OCI-M2 (cell line): ENCODE data around the gene PPP1R3E.
"Not testable (repeated sequence)": the region's sequence is repeated elsewhere in the genome, so short reads cannot be mapped to it uniquely, and the experiment has no call there.

ENCODE experiments used
- DNase-seq: peaks from one replicate; lab custom pipeline; 2025; ENCODE audit not compliant: unreplicated experiment; lab: John Stamatoyannopoulos, UW

The PPP1R3E gene, protein sequence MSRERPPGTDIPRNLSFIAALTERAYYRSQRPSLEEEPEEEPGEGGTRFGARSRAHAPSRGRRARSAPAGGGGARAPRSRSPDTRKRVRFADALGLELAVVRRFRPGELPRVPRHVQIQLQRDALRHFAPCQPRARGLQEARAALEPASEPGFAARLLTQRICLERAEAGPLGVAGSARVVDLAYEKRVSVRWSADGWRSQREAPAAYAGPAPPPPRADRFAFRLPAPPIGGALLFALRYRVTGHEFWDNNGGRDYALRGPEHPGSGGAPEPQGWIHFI

DNA sequence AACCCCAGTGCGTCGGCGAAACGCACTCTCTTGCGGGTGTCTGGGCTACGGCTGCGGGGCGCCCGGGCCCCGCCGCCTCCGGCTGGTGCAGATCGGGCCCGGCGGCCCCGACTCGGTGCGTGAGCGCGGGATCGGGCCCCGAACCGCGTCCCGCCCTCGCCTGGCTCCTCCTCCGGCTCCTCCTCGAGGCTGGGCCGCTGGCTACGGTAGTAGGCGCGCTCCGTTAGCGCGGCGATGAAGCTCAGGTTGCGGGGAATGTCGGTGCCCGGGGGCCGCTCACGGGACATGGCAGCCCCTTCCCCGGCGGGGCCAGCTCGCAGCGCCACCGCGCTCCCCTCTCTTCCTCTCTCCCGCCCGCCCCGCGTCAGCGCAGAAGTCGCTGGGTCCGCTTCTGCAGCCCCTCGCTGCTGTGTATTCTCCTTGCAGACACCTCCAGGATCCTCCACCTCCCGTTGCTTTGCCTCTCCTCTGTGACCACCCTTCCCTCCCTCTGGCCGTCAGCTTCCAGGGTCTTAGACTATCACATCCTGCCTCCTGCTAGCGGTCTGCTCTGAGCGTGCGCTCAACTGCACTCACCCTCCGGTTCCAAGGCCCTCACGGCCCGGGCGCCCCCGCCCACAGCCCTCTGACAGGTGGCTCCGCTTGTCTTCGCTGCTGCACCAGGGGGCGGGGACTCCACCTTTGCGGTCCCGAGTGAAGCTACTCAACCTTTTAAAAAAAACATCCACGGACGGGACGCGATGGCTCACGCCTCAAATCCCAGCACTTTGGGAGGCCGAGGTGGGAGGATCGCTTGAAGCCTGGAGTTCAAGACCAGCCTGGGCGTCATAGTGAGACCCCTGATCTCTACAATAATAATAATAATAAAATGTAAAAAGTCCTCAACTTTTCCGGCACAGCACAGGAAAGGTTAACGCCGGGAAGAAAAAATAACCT, at the start of gene PPP1R3E:
Gene PPP1R3E (minus strand): TSS at position 570 of the 936 bp plus-strand sequence. CDS start 283 bp downstream, at position 287.
- no peak for DNase-seq

DNA sequence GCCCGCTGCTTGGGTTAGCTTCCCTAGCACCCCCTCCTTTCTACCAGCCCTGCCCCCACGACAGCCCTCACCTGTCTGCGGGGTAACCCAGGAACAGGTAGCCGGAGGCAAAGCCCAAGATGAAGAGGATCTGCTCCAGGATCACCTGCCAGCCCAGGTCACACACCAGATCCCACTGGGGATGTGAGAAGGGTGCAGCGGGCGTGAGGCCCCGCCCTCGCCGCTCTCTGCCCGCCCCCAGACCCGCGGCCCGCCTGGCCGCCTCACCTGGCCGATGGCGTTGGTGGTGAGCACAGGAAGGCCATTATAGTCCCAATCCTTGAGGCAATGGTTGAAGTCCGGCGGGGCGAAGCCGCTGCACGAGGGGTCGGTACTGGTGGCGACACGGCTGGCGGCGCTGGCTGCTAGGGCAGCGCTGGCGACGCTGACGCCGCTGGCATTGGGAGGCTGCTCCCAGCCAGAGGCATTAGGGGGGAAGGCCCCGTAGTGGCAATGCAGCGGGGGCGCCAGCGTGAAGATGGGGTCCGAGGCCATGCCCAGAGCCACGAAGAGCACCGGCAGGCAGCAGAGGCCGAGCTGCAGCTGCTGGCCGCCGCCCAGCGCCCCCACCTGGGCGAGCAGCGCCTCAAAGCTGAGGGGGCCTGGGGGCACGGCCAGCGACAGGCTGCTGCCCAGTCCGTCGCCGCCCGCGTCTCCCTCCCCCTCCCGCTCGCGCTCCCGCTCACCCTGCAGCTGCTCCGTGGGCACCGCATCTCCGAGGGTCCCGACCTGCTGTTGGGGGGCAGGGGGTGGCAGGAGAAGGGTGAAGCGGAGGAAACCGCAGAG, 49.2 kb upstream of the PPP1R3E start:
- no peak for DNase-seq

DNA sequence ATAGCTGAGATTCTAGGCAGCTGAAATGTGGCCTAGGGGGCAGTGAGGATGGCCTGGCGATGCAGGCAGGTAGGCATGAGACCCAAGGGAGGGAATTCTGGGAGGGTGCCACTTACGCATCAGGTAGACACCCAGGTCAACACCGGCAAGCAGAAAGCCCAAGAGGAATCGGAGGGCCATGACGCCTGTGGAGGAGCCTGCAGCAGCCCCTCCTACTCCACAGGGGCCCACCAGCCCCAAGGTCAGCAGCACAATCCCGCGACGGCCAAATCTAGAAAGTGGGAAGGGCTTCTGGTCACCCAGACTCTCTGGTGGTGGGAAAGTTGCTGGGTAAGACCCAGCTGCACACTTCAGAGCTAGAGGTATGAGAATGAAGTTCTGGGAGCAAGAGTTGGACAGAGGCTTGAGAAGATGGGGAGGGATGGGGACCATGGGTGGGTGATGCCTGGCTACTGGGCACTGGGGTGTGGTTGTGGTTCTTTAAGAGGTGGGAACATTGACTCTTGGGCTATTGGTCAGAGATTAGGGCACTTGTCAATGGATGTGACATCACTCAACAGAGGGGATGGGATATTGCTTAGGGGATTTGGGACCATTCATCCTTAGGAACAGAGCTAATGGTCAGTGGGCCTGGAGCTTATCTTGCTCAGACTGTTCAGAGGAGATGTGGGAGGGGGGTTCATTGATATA, 46.6 kb upstream of the PPP1R3E start:
- DNase-seq: no peak

DNA sequence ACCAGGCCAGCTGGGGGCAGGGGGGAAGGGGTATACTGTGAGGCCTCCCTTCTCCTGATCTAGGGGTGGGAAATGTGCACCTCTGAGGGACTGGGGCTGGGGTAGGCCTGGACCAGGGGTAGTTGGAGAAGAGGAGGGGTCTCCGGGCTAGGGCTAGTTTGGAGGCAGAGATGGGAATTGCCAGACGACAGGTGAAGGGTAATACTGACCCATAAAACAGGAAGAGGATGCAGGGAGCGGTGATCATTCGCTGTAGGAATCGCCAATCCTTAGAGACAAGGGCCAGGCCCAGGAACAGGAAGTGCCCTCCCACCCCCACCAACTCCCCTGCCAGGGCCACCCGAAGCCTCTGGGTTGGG, 45.6 kb upstream of the PPP1R3E start:
- no peak for DNase-seq

DNA sequence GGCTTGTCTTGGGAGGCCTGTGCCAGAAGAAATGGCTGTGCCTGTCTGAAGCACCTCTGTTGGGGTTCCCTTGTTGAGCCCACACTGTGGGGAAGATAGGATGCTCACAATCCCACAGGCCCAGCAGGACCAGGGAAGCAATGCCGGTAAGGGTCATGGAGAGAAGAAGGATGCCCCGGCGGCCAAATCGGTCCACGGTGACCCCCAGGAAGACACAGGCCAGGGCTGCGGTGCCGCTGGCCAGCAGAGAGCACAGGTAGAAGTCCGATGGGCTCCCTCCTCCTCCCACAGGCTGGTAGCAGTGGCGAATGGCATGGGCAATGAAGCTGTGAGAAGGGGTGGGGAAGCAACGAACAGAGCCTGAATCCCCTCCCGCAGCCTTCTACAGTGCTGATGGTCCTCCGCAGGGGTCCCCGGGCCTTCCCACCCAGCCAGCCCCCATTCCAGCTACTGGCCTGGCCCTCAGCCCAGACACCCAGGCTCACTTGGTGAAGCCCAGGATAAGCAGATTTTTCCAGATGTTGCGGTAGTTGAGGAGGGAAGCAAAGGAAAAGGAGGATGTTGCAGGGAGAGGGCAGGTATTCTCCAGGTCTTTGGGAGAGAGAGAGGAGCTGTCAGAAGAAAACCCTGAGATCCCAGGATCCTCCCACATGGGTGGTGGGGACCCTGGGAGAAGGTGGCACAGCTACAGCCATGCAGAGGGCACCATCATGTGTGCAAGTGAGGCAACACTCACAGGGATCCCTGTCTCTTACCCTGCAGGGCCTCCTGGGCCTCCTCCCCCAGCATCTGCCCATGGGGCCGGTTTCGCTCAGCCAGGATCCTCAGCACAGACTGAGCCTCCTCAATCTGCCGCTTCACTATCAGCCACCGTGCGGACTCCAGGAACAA, 45.0 kb upstream of the PPP1R3E start:
- no peak for DNase-seq

DNA sequence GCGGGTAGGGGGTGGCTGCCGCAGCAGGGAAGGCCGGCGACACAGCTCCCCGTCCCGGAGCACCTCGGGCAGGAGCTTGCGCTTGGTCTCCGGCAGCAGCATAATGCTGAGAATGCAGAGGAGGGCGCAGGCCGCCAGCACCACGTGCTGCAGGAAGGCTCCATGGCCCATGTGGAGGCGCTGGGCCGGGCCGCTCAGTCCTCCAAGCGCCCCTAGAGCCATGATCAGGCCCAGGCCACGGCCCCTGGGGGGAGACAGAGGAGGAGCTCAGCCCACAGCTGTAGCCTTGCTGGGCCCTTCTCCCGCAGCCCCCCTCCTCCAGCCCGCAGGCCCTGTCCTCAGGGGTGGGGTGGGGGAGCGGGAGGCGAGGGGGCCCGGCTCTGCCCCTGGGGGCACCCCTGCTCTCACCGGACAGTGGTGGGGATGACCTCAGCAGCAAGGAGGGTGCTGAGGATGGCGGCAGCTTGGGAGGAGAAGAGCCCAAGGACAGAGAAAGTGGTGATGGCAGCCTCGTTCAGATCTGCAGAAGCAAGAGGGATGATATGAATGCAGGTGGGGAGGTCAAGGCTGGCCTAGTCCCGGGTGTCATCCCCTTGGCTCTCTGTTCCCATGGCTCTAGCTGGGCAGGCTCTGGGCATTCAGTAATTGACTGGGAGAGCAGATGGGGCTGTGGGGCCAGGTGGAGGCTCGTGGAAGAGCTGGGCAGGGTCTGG, 44.2 kb upstream of the PPP1R3E start:
- DNase-seq: no peak

DNA sequence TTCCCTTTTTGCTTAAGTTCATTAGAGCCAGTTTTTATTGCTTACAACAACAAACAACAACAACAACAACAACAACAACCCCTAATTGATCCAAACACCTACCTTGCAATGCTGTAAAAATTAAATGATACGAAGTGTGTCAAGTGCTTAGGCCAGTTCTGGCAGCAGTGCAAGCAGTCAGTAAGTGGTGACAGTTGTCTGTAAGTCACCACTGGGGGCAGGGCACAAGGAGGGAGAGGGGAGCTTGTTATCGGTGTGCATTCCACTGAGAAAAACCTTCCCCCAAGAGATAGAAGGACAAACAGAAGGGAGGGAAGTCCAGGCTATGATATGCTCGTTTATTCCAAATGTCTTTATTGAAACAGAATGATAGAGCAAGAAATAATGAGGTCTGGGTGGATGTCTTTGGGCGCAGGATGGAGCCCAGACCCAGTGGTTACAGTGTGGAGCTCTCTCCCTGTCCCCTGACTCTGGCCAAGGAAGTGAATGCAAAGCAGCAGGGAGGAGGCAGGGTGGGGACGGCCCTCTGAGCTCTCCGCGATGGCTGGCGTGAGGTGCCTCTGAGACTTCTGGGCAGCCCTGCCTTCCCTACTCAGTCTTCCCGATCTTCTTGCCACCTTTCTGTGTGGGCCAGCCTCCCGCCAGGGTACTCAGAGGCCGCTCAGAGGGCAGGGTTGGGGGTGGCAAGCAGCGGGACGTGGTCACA, 43.5 kb upstream of the PPP1R3E start:
- no peak for DNase-seq

DNA sequence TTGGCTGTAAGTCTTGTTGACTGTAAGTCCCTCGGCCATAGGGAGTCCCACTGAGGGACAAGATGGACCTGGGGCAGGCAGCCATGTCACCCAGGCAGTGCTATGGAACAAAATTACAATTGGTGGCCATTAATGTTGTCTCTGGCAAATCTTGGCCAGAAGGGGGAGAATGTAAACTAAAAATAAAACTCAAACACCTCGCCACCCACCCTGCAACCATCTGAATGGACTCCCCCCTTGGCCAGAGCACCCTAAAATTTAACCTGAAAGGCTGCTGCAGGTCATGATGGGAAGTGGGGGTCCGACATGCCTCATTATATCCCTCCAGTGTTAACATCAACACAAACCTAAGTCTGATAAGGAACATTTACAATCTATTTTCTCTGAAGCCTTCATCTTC, 41.8 kb upstream of the PPP1R3E start:
- DNase-seq: no peak

DNA sequence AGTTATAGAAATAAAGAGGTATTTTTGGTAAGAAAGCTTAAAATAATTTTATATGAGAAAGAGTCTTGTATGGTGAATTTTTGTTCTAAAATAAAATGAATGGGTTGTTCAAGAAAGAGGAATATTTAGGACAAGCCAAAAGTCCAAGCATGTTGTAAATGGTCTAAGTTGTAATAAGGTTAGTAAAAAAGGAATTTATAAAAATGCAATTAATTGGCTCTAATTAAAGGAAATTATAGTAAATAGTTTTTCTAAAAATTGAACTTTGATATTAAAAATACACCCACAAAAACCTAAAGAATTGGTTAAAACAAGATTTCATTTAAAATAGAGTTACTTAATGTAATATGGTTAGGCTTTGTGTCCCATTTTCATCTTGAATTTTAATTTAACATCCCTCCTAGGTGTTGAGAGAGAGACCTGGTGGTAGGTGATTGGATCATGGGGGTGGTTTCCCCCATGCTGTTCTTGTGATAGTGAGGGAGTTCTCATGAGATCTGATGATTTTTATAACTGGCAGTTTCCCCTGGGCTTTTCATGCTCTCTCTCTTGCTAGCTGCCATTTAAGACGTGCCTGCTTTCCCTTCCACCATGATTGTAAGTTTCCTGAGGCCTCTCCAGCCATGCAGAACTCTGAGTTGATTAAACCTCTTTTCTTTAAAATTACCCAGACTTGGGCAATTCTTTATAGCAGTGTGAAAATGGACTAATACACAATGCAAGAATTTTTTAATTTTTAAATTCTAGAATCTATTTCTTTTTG, 37.0 kb upstream of the PPP1R3E start:
- no peak for DNase-seq

DNA sequence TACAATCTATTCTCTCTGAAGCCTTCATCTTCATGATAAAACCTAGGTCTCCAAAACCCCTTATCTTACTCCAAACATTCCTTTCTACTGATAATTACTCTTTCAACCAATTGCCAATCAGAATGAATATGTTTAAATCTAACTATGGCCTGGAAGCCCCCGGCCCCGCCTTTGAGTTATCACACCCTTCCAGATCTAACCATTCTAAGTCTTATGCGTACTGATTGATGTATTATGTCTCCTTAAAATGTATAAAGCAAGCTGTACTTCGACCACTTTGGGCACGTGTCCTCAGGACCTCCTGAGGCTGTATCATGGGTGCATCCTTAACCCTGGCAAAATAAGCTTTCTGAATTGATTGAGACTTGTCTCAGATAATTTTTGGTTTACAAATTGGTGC, 33.0 kb upstream of the PPP1R3E start:
- no peak for DNase-seq

DNA sequence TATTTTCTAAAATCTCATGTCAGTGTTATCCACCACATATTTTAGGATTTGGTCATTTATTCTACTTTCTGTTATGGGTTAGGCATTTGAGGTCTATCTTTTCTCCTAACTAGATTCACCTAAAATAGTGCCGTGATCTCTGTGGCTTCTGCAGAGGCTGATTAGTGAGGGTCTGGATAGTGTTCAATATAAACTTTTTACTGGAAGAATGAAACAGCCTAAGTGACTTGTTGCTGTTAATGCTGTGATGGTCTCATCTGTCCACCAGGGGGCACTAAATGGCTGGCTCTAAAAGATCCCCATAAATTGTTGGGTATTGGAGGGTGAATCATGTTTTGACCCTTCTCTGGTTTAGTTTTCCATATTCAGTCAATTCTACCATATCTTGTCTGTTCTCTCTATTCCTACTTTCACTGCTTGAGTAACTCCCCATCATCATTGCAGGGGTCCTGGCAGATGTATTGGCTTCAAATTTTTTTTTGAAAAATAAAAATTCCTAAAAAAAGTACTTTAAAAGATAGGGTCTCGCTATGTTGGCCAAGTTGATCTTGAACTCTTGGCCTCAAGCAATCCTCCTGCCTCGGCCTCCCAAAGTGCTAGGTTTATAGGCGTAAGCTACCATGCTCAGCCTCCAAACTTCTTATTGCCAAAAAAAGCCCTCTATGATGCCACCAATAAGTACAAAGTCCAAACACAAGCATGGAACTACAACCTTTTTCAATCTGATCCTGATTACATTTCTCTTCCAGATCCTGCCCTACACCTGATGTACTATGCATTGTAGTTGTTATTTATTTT, 25.5 kb upstream of the PPP1R3E start:
- peak; percentile 81 for DNase-seq

DNA sequence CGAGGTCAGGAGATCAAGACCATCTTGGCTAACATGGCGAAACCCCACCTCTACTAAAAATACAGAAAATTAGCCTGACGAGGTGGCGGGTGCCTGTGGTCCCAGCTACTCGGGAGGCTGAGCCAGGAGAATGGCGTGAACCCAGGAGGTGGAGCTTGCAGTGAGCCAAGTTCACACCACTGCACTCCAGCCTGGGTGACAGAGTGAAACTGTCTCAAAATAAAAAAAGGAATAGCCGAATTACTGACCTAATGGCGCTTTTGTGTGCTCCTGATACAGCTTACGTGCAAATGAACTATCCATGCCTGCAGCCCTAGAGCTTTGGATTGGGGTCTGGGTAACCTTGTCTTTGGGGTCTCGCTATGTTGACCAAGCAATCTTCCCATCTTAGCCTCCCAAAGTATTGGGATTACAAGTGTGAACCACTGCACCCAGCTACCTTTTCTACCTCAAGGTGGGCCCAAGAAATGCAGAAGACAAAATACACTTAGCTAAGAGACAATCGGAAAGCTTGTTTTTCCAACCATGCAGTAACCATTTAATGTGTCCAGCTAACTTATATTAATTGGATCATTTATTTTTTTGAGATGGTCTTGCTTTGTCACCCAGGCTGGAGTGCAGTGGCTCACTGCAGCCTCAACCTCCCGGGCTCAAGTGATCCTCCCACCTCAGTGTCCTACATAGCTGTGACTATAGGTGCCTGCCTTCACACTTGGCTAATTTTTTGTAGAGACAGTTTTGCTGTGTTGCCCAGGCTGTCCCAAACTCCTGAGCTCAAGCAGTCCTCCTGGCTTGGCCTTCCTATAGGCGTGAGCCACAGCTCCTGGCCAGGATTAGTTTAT, 24.1 kb upstream of the PPP1R3E start:
- no peak for DNase-seq

DNA sequence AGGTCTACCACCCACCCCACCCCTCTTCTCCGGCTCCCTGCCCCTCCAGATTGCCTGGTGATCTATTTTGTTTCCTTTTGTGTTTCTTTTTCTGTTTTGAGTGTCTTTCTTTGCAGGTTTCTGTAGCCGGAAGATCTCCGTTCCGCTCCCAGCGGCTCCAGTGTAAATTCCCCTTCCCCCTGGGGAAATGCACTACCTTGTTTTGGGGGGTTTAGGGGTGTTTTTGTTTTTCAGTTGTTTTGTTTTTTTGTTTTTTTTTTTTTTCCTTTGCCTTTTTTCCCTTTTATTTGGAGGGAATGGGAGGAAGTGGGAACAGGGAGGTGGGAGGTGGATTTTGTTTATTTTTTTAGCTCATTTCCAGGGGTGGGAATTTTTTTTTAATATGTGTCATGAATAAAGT, 23.1 kb upstream of the PPP1R3E start:
- DNase-seq: not testable (repeated sequence)

DNA sequence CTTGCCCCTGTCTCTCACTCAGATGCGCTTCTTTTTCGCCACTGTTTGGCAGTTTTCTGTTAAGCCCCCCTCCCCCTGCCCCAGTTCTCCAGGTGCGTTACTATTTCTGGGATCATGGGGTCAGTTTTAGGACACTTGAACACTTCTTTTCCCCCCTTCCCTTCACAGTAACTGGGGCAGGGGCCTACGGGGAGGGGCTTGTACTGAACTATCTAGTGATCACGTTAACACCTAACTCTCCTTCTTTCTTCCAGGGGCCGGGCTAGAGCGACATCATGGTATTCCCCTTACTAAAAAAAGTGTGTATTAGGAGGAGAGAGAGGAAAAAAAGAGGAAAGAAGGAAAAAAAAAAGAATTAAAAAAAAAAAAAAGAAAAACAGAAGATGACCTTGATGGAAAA, 22.3 kb upstream of the PPP1R3E start:
- no peak for DNase-seq

DNA sequence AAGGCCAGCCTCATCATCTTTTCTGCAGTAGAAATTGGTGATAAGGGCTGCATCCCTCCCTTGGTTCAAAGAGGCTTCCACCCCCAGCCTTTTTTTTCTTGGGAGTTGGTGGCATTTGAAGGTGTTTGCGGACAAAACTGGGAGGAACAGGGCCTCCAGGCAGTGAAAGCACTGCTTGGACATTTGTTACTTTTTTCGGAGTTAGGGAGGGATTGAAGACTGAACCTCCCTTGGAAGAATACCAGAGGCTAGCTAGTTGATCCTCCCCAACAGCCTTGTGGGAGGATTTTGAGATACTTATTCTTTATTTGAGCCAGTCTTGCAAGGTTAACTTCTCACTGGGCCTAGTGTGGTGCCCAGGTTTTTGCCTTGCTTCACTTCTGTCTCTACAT, 21.8 kb upstream of the PPP1R3E start:
- no peak for DNase-seq

DNA sequence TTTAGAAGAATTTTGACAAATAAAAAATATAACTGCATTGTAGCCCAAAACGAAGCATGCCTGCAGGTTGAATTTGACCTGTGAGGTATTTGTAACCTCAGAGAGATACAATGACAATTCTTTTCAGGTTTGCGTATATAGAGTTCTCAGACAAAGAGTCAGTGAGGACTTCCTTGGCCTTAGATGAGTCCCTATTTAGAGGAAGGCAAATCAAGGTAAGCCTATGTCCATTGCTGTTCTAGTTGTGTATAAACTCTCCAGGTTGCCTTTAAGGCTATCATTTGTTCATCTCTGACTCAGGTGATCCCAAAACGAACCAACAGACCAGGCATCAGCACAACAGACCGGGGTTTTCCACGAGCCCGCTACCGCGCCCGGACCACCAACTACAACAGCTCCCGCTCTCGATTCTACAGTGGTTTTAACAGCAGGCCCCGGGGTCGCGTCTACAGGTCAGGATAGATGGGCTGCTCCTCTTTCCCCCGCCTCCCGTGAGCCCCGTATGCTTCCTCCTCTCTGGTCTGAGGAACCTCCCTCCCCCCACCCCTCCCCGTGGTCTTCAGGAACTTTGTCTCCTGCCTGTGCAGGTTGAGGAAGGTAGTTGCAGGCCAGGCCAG, 21.3 kb upstream of the PPP1R3E start:
- no peak for DNase-seq
